ENCODE measurements around the gene PIBF1.
"Not testable (repeated sequence)": the region's sequence is repeated elsewhere in the genome, so short reads cannot be mapped to it uniquely, and the experiment has no call there.

The PIBF1 gene

GRCh38 chr13:72890546-72890945 lies 108.6 kb downstream of the PIBF1 start:
- DNase-seq (ENCODE audit: low spot score): no peak
- no peak for TF ChIP-seq CTCF (IDR thresholded peaks at IDR 0.05; ENCODE audit: extremely low read depth, insufficient read depth, missing control alignments)
- in situ Hi-C loops (cut with MboI; ENCODE audit: low pct_unique_long_range_greater_than_20kb, low sequenced_read_pairs, unreplicated experiment): no loop called here

DNA sequence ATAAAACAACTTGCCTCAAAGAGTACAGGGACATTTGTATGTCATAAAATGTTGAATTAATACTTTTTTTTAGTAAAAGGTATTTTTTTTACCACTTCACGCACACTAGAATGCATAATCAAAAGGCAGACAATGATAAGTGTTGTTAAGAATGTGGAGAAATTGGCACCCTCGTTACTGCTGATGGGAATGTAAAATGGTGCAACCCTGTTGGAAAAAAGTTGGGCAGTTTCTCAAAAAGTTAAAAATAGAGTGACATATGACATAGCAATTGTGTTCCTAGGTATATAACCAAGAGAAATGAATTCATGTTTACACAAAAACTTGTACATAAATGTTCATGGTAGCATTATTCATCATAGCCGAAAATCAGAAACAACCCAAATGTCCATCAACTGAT lies 109.5 kb downstream of the PIBF1 start:
- no peak for DNase-seq (ENCODE audit: low spot score)
- in situ Hi-C loops (cut with MboI; ENCODE audit: low pct_unique_long_range_greater_than_20kb, low sequenced_read_pairs, unreplicated experiment): no loop called here
- no peak for TF ChIP-seq CTCF (IDR thresholded peaks at IDR 0.05; ENCODE audit: extremely low read depth, insufficient read depth, missing control alignments)

- no peak for DNase-seq (ENCODE audit: low spot score)
- TF ChIP-seq CTCF (IDR thresholded peaks at IDR 0.05; ENCODE audit: extremely low read depth, insufficient read depth, missing control alignments): no peak
- in situ Hi-C loops (cut with MboI; ENCODE audit: low pct_unique_long_range_greater_than_20kb, low sequenced_read_pairs, unreplicated experiment): no loop called here
These were observed 114.9 kb downstream of the PIBF1 start for GRCh38 chr13:72896869-72897268.

DNA sequence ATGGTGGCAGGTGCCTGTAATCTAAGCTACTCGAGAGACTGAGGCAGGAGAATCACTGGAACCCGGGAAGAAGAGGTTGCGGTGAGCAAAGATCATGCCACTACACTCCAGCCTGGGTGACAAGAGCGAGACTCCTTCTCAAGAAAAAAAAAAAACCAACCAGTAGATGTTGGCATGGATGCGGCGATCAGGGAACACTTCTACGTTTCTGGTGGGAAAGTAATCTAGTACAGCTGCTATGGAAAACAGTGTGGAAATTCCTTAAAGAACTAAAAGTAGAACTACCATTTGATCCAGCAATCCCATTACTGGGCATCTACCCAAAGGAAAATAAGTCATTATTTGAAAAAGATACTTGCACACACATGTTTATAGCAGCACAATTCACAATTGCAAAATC lies 119.6 kb downstream of the PIBF1 start:
- DNase-seq (ENCODE audit: low spot score); in situ Hi-C loops (cut with MboI; ENCODE audit: low pct_unique_long_range_greater_than_20kb, low sequenced_read_pairs, unreplicated experiment): not testable (repeated sequence)

DNA sequence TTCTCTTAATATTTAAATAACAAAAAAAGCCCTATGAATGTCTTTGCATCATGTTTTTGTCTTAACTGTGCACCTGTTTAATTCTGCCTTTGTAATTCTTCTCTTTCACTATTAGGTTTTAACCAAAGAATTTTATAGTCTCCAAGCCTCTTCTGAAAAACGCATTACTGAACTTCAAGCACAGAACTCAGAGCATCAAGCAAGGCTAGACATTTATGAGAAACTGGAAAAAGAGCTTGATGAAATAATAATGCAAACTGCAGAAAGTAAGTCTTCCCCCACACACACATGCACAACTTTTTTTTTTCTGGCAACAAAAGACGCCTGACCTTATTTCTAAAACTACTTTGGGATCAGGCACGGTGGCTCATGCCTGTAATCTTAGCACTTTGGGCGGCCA lies 126.5 kb downstream of the PIBF1 start:
- DNase-seq (ENCODE audit: low spot score): no peak
- TF ChIP-seq CTCF (IDR thresholded peaks at IDR 0.05; ENCODE audit: extremely low read depth, insufficient read depth, missing control alignments): no peak
- in situ Hi-C loops (cut with MboI; ENCODE audit: low pct_unique_long_range_greater_than_20kb, low sequenced_read_pairs, unreplicated experiment): no loop called here

- in situ Hi-C loops (cut with MboI; ENCODE audit: low pct_unique_long_range_greater_than_20kb, low sequenced_read_pairs, unreplicated experiment): no loop called here
- DNase-seq (ENCODE audit: low spot score): no peak
- no peak for TF ChIP-seq CTCF (IDR thresholded peaks at IDR 0.05; ENCODE audit: extremely low read depth, insufficient read depth, missing control alignments)
These were observed 130.0 kb downstream of the PIBF1 start for GRCh38 chr13:72911981-72912380.

- no peak for DNase-seq (ENCODE audit: low spot score)
- no peak for TF ChIP-seq CTCF (IDR thresholded peaks at IDR 0.05; ENCODE audit: extremely low read depth, insufficient read depth, missing control alignments)
- in situ Hi-C loops (cut with MboI; ENCODE audit: low pct_unique_long_range_greater_than_20kb, low sequenced_read_pairs, unreplicated experiment): no loop called here
These were observed 138.2 kb downstream of the PIBF1 start for GRCh38 chr13:72920097-72920496.

Data from GM13977 (cell line).